ENCODE measurements around the gene STPG4.

DNA sequence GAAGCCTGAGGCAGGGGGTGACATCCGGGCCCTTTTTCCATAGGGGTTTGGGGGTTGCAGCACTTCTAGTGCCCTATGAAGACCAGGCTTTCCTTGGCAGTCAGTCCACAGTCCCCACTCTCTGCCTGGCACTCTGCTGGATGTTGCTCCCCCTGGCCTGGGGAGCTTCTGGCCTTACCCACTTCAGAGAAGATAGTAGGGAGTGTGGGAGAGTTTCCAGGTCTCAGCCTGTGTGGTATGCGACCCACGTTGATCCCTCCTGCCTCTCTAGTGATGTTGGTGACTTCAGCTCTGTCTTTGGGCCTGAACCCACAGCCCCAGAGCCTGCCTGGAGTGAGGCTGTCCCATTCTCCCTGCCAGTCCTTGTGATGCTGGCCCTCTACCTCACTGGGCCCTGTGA lies 105.6 kb downstream of the STPG4 start:
- TF ChIP-seq, protein P1, sequence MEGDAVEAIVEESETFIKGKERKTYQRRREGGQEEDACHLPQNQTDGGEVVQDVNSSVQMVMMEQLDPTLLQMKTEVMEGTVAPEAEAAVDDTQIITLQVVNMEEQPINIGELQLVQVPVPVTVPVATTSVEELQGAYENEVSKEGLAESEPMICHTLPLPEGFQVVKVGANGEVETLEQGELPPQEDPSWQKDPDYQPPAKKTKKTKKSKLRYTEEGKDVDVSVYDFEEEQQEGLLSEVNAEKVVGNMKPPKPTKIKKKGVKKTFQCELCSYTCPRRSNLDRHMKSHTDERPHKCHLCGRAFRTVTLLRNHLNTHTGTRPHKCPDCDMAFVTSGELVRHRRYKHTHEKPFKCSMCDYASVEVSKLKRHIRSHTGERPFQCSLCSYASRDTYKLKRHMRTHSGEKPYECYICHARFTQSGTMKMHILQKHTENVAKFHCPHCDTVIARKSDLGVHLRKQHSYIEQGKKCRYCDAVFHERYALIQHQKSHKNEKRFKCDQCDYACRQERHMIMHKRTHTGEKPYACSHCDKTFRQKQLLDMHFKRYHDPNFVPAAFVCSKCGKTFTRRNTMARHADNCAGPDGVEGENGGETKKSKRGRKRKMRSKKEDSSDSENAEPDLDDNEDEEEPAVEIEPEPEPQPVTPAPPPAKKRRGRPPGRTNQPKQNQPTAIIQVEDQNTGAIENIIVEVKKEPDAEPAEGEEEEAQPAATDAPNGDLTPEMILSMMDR (IDR thresholded peaks at IDR 0.05): no peak
- TF ChIP-seq EP300 (IDR thresholded peaks at IDR 0.05) (no peak), POLR2A (IDR thresholded peaks at IDR 0.05) (no peak)

All from tibial nerve (tissue), 4 donors.